Right atrium auricular region (tissue), 2 donors: ENCODE results near the gene SH3GL2. TPM values are rescaled to one million over a fixed set of nuclear protein-coding genes. Genes with fewer than 3 reads are reported as not detected.

Experiments
- DNase-seq: peaks from one replicate; pipeline ENCODE4 v3.0.0-alpha.2; 2019; ENCODE audit warnings: low spot score
- H3K27ac ChIP-seq, 2 donors: fragments of 200-600 bp; sonication (generic); 1 replicate in 1 of 2; 2 replicates in 1 of 2; pipeline ENCODE4 v1.5.1; 2016 to 2019
- H3K27me3 ChIP-seq, 2 donors: fragments of 200-600 bp; sonication (generic); one replicate each; pipeline versions ENCODE4 v1.5.1 to v1.6.0; 2017 to 2019
- H3K36me3 ChIP-seq: fragments of 200-600 bp; sonication (generic); one replicate; pipeline ENCODE4 v1.5.1; 2016
- H3K4me1 ChIP-seq, 2 donors: fragments of 200-600 bp; sonication (generic); one replicate each; pipeline versions ENCODE4 v1.5.1 to v1.6.0; 2017 to 2019
- H3K4me3 ChIP-seq, 2 donors: fragments of 200-600 bp; sonication (generic); 1 replicate in 1 of 2; 2 replicates in 1 of 2; pipeline ENCODE4 v1.5.1; 2017 to 2019; ENCODE audit warnings: mild to moderate bottlenecking in 1 of 2, moderate library complexity in 1 of 2
- H3K9me3 ChIP-seq, 2 donors: fragments of 200-600 bp; sonication (generic); one replicate each; pipeline ENCODE4 v1.5.1; 2019
- total RNA-seq, 2 donors: library from RNA; depleted of rRNA; stranded (reverse); fragments of >200 nt; gene quantifications; one replicate each; pipeline ENCODE4 v1.1.0, GENCODE V29; 2016
- TF ChIP-seq, protein P1 (sequence below), 2 donors: fragments of 200-600 bp; sonication (generic); IDR thresholded peaks; one replicate each; pipeline ENCODE4 v1.5.1; 2019; ENCODE audit warnings: antibody characterized with exemption in 2 of 2

SH3GL2 gene
- under 1 TPM in 1 of 2 donors, not detected in 1; 0.28 TPM for total RNA-seq

DNA sequence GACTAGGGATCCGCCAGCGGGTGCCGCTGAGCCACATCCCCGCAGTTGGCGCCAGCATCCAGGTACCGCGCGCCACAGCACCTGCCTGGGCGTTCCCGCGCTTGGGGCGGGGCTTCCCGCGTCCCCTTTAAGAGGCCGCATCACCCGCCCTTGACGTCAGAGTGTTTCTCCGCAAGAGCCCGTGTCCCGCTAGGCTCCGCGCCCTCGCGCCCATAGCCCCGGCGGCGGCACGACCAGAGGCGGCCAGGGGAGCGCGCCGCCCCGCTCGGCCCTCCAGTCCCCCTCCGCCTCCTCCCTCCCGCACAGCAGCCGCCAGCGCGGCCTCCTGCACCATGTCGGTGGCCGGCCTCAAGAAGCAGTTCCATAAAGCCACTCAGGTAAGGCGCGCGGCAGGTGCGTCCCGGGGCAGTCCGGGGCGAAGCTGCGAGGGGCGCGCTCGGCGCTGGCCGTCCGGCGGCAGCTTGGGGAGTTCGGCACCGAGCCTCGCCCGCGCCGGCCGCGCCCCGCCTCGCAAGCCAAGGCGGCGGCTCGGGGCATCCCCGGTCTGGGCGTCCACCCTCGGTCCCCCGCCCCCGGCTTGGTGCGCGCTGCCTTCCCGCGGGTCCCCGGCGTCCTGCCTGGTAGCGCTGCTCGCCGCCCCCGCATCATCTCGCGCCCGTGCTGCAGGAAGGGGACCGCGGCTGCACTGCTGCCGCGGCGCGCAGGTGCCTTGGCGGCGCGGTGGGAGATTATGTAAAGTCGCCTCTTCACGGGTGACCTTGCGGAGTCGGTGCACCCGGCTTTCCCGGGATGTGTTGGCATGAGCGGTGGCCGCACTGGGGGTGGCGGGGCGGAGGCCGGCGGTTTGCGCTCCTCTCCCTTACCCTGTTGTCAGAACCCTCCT lies at the start of gene SH3GL2:
SH3GL2 (plus strand) TSS at position 156 of the 883 bp plus-strand sequence.
- peak within 1 kb of the TSS; percentile 37 to 50 for H3K4me3 ChIP-seq
- peaks cover 0 to 13% of the 10 kb centered on the region in 2 donors for H3K4me1 ChIP-seq
- H3K27me3 ChIP-seq, result peaks cover 0 to 13% of the 10 kb centered on the region in 2 donors
- no peak within 1 kb of the TSS for H3K27ac ChIP-seq
- no peaks in the 10 kb centered on the region for H3K36me3 ChIP-seq
- TF ChIP-seq, protein P1, sequence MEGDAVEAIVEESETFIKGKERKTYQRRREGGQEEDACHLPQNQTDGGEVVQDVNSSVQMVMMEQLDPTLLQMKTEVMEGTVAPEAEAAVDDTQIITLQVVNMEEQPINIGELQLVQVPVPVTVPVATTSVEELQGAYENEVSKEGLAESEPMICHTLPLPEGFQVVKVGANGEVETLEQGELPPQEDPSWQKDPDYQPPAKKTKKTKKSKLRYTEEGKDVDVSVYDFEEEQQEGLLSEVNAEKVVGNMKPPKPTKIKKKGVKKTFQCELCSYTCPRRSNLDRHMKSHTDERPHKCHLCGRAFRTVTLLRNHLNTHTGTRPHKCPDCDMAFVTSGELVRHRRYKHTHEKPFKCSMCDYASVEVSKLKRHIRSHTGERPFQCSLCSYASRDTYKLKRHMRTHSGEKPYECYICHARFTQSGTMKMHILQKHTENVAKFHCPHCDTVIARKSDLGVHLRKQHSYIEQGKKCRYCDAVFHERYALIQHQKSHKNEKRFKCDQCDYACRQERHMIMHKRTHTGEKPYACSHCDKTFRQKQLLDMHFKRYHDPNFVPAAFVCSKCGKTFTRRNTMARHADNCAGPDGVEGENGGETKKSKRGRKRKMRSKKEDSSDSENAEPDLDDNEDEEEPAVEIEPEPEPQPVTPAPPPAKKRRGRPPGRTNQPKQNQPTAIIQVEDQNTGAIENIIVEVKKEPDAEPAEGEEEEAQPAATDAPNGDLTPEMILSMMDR (IDR thresholded peaks at IDR 0.05), result no peak
- H3K9me3 ChIP-seq, result no peaks in the 10 kb centered on the region
- DNase-seq, result no peak

DNA sequence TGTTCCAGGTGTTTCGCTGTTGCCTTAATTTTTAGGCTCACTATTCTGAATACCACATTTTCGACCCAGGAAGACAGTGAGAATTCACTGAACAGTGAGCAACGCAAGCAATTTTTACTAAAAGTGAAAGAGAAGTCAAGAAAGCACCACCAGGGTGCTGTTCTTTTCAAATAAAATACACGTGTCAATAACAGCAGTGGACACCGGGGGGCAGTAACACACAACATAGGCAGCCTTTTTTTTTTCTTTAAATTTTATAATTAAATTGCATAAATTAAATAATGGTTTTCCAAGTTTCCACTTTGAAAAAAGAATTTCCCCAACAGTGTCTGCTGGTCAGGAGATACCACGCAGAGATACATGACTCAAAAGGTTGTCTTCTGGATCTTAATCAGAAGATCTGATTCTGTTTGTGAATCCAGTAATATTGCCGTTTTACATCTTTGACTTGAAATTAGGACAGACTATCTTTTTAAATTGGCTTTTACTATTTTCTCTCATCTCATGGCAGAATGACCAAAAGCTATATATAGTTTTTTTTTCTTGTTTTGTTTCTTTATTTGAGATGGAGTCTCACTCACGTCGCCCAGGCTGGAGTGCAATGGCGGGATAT lies 47.1 kb upstream of the SH3GL2 start:
- Histone ChIP-seq H3K27ac (no peak overlapping the region), H3K4me1 (no peaks in the 10 kb centered on the region), H3K4me3 (no peak overlapping the region), H3K36me3 (no peaks in the 10 kb centered on the region), H3K27me3 (no peaks in the 10 kb centered on the region), H3K9me3 (no peaks in the 10 kb centered on the region)
- TF ChIP-seq, protein P1 (IDR thresholded peaks at IDR 0.05), result peak; percentile 60 to 75
- DNase-seq, result no peak

DNA sequence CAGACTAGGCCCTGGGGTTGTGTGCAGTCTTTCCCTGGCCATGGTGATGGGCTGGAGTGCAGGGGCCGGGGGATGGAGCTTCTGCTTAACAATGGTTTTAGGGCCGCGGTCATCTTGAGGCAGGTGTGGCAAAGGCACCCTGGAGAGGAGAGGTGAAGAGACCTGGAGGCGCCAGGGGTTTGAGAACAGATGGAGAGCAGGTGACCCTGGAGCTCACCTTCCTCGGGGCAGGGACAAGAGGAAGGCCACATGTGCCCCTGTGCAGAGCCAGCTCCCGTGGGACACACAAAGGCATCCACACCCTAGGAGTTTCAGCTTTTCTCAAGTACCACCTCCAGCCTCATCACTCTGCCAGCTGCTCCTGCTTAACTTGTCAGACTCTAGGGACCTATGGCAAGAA lies 46.4 kb upstream of the SH3GL2 start:
- no peaks in the 10 kb centered on the region for H3K36me3 ChIP-seq
- H3K27me3 ChIP-seq, result no peaks in the 10 kb centered on the region
- H3K4me3 ChIP-seq, result no peak overlapping the region
- H3K4me1 ChIP-seq, result no peaks in the 10 kb centered on the region
- no peak overlapping the region for H3K27ac ChIP-seq
- TF ChIP-seq, protein P1 (IDR thresholded peaks at IDR 0.05), result no peak
- no peaks in the 10 kb centered on the region for H3K9me3 ChIP-seq
- no peak for DNase-seq

DNA sequence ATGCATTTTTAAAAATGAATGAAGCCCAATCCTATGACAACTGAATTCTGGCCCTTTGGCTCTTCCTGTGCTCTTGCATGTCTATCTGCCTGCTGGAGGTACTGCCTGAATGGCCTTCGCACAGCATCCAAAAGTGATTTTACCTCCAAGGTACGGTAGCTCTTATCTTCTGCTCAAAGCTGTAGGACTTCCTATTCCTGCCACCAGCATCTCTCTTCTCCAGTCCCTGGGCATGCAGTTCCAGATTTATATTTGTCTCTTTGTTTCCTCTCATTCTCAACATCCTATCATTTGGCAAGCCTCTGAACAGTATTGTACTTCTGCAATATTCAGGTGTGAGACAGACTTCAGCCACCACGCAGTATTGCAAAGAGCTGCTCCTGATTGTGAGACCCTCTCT lies 43.7 kb upstream of the SH3GL2 start:
- Histone ChIP-seq H3K9me3 (no peaks in the 10 kb centered on the region), H3K4me3 (no peak overlapping the region), H3K27me3 (no peaks in the 10 kb centered on the region), H3K27ac (no peak overlapping the region), H3K36me3 (no peaks in the 10 kb centered on the region), H3K4me1 (no peaks in the 10 kb centered on the region)
- TF ChIP-seq, protein P1 (IDR thresholded peaks at IDR 0.05), result no peak
- DNase-seq, result no peak

DNA sequence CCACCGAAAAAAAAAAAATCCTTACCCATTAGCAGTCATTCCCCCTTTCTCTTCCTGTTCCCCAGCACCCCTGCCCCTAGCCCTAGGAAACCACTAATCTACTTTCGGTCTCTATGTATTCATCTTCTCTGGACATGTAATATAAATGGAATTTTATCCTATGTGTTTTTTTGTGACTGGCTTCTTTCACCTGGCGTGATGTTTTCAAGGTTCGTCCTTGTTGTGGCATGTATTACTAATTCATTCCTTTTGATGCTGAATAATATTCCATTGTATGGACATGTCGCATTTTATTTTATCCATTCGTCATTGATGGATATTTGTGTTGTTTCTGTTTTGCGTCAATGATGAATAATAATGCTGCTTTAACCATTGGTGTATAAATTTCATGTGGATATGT lies 42.8 kb upstream of the SH3GL2 start:
- H3K4me1 ChIP-seq, result no peaks in the 10 kb centered on the region
- no peak for DNase-seq
- no peak overlapping the region for H3K27ac ChIP-seq
- TF ChIP-seq, protein P1 (IDR thresholded peaks at IDR 0.05), result no peak
- no peak overlapping the region for H3K4me3 ChIP-seq
- no peaks in the 10 kb centered on the region for H3K27me3 ChIP-seq
- H3K9me3 ChIP-seq, result no peaks in the 10 kb centered on the region
- no peaks in the 10 kb centered on the region for H3K36me3 ChIP-seq
